Measurements from ENCODE around the gene BCL2L2.
"Not testable (repeated sequence)": the region's sequence is repeated elsewhere in the genome, so short reads cannot be mapped to it uniquely, and the experiment has no call there.

Gene BCL2L2, protein sequence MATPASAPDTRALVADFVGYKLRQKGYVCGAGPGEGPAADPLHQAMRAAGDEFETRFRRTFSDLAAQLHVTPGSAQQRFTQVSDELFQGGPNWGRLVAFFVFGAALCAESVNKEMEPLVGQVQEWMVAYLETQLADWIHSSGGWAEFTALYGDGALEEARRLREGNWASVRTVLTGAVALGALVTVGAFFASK

DNA sequence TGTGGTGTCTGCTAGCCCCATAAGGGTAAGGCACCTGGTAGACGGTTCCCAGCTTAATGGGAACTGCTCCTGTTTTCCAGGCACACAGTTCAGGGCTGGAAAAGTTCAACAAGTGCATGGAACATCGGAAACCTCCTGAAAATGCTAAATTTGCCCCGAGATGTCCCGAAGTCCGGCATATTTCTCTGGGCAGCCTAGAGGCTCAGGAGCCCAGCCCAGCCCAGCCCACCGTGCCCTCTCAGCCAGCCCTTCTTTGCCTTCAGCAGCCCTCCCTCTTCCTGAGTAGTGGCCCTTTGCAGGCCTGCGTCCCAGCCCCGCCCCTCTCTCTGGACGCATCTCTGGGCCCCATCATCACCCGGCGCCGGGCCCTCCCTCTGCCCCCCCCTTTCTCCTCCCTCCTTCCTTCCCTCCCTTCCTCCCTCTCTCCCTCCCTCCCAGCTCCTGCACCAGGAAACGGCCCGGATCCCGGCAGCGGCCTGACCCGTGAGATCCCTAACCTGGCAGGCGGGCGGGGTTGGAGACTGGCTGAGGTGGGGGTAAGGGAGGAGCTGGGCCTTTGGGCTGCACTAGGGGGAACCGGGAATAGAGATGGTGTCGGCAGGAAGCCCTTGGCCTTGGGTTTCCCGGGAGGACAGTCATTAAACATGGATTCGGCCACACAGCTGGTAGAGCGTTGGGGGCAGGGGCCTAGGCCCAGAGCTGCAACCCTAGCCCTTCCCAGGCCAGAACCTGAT, at the start of gene BCL2L2:
Gene BCL2L2, plus strand, starts transcription at position 422 of the 734 bp plus-strand sequence. CDS start 935 bp downstream, outside the sequence.
- DNase-seq, result no peak

DNA sequence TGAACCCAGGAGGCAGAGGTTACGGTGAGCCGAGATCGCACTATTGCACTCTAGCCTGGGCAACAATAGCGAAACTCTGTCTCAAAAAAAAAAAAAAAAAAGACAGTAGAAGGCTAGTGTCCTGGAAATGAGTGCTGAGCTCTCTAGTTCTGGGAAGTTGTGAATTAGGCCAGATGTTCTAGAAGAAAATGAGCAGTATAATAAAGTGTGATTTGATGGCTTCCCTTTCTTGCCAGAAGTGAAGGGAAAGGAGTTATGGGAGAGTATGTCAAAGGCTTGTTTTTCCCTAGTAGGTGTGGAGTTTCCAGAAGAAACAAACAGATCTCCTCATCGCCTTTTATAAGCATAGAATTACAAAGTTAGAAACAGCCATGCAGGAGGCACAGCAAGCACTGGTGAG, 48.4 kb upstream of the BCL2L2 start:
- no peak for DNase-seq

DNA sequence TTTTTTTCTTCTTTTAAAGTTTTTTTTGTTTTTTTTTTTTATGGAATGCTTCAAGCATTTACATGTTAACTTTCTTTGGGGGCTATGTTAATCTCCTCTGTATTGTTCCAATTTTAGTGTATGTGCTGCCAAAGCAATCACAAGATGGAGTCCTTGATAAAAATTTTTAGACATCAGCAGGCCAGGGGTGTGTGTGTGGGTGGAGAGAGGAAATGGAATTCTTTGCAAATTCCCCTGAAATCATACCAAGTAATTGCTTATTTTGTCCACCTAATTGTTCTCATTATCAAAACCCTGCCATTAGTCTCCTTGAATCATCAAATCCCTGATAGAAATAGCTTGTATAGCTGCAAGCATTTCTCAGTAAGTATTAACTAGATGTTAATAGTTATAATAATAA, 47.2 kb upstream of the BCL2L2 start:
- DNase-seq, result no peak

DNA sequence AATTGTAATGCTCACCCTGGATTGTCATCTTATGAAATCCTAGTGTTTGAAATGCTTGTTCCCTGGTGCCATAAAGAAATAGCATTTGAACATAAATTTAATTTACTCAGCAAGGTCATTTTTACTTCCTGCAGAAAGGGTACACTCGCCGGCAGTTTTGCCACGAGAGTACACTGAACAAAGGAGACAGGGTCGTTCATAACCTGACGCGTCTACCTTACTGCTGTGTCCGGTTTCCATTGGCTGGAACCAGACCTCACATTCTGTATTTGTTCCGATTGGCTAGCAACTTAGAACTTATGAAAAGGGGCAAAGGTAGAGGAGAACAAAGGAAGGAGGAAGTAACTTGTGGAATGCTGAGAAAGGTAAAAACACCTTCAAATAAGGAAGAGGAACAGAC, 45.8 kb upstream of the BCL2L2 start:
- not testable (repeated sequence) for DNase-seq

DNA sequence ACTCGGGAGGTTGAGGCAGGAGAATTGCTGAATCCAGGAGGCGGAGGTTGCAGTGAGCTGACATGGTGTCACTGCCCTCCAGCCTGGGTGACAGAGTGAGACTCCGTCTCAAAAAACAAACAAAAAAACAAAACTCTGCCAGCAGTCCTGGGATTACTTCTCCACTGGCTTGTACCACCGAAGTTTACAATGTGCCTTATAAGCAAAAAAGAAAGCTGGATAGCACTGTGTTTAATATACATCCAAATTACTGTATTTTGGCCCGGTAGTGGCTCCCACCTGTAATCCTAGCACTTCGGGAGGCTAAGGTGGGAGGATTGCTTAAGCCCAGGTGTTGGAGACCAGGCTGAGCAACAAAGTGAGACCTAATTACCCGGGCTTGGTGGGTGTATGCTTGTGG, 37.4 kb upstream of the BCL2L2 start:
- DNase-seq, result no peak

DNA sequence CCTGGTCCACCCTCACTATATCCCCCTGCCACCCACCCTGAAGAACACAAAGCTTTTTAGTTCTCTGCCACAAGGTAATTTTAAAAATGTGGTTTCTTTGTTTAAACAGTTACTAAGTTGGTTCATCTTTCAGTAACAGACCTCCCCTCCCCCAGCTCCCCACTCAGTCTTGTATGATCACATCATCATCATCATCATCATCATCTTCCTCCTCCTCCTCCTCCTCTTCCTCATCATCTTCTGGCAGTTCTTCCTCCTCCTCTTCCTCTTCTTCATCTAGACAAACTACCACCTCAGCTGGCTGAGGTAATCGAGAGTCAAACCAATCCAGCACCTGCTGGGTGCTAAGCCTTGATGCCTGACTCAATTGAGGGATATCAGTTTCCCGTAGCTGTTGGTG, 31.2 kb upstream of the BCL2L2 start:
- DNase-seq, result no peak

DNA sequence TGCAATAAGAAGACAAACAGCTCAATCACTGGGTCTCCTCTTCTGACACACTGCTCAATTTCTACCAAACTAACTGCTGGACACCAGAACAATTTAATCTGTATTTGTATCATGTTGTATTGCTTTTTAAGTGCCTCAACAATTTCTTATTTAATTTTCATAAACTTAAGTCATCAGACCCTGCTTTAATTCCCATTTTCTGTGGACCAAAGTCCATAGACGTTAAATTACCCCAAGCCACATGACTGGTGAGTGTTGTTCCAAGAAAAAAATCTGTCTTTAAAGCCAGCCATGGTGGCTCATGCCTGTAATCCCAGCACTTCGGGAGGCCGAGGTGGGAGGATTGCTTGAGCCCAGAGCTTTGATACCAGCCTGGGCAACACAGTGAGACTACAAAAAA, 29.4 kb upstream of the BCL2L2 start:
- DNase-seq, result no peak

DNA sequence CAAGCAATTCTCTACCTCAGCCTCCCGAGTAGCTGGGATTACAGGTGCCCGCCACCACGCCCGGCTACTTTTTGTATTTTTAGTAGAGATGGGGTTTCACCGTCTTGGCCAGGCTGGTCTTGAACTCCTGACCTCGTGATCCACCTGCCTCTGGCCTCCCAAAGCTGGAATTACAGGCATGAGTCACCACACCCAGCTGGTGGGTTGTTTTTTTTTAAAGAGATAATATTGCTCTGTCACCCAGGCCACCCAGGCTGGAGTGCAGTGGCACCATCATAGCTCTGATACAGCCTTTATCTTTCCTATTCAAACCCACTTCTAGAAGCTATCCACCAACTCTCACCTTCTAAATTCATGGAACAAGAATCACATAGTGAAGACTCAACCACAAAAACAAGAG, 28.7 kb upstream of the BCL2L2 start:
- not testable (repeated sequence) for DNase-seq

DNA sequence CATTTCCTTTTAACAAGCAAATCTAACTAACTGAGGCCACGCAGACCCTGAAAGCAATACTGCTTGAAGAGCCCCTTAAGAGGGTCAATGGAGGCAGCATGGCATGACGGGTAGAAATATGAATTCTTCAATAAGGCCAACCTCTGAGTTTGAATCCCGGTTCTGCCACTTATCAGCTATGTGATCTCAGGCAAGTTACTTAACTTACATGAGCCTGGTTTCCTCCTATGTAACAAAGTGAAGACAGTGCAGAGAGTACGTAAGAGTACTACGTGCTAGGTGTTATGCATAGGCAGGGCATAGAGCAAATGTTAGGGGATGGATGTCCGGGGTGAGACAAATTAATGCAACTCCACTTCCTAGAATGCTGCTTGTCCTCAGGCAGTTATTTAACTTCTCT, 25.4 kb upstream of the BCL2L2 start:
- DNase-seq, result no peak

DNA sequence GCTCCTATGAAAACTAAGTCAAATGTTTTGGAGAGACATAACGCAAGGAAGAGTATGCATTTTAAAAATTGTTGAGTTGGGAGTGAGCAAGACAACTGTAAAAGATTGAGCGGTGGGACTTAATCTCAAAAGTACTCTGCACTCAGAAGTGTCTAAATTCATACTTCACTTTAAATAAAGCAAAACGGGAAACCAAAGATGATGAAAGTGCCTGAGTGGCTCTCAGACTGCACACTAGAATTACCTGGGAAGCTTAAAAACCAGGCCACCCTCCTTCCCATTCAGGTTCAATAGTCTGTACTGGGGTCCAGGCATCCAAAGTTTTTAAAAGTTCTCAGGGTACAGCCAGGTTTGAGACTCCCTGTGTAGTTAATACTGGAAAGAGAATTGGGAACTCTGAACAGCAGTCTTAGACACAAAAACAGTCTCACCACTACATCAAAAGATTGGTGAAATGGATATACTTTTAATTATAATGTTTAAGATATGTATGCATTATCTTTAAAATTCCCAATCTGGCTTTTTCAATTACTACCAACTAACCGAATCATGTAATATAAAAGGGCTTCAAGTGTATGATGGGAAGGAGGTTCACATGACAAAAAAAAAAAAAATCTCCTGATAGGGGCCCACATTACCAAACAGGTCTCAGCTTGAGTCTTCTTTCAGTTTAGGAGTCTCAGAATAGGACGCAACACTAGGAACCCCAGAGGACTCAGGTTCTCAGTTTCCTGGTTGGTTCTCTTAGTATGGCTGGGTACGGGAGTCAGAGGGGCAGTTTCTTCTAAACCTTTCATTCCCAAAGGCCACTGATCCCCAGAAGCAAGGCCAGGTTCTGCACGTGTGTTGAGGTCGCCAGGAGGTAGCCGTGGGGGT, 21.7 kb upstream of the BCL2L2 start:
- no peak for DNase-seq

DNA sequence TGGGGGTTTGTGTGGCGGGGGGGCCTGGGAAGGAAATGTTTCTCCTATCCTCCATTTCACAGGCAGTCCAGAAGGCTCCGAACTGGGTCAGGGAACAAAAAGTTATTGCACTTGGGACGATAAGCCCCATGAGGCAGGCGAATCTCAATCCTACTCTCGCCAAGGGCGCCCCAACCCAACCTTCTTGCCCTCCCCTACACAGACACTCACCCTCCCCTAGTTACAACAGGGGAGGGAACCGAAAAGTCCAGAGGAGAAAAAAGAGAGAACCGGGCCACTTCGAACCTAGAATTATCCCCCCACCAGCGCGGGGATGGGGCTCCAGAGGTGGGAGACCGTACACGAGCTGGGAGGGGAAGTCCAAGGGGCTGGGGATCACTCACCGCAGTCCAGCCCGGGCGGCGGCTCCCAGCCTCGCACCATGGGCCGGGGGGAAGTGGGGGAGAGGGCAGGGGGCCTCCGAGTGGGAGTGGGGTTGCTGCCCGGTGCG, 21.1 kb upstream of the BCL2L2 start:
- no peak for DNase-seq

DNA sequence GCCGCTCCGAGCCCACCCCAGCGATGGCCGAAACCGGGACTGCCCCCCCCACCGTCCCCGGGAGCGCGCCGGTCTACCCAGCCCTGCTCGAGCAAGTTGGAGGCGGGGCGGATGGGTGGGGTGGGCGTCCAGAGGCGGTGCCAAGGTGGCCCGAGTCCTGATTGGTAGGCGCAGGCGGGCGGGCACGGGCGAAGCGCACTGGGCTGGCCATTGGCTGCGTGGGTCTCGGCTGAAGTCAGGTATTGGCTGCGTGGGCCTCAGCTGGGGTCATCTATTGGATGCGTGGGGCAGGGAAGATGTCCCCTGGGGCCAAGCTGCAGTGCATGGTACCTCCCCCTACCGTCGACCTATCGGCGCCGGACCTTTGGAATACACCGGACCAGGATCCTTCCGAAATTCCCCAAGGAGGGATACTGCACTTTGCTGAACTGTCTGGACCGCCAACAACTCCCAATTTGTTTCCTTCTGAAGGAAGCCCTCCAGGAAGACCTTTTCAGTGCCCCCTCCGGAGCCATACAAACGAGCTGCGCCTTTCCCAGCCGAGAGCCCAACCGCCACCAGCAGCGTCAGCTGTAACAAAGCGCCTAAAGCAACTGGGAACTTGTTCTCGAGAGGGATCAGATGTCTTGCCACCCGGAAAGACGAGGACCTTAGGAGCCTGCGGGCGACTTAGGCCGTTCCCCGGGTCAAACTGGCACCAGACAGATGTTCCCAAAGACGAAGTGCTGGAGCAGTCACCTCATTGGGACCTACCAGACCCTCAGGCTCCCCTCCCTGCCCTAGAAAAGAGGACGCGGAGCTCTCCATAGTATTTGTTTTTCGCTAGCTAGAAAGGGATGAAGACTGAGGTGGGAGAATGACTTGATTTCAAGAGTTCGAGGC, 20.4 kb upstream of the BCL2L2 start, which contains the start of gene HOMEZ:
Gene HOMEZ, minus strand, starts transcription at position 113 of the 882 bp plus-strand sequence. CDS start 180 bp downstream, outside the sequence.
- peak; percentile 99 for DNase-seq

DNA sequence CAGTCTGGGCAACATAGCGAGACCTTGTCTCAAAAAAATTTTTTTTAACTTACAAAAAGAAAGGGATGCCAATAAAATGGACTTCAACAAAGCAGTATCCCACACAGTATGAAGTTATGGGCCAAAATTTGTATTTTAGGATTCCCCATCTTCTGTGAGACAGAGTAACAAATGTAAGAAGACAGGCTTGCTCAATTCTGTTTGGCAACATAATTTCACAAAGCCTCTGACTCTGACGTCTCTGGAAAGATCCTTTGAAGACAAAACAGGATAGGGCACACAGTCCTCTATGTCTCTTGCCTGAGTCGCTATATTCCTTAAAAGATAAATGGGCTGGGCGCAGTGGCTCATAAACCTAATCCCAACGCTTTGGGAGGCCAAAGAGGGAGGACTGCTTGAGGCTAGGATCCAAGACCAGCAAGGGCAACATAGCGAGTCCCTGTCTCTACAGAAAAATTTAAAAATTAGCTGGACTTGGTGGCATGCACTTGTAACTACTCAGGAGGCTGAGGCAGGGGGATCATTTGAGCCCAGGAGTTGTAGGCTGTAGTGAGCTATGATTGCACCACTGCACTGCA, 19.6 kb upstream of the BCL2L2 start:
- no peak for DNase-seq

DNA sequence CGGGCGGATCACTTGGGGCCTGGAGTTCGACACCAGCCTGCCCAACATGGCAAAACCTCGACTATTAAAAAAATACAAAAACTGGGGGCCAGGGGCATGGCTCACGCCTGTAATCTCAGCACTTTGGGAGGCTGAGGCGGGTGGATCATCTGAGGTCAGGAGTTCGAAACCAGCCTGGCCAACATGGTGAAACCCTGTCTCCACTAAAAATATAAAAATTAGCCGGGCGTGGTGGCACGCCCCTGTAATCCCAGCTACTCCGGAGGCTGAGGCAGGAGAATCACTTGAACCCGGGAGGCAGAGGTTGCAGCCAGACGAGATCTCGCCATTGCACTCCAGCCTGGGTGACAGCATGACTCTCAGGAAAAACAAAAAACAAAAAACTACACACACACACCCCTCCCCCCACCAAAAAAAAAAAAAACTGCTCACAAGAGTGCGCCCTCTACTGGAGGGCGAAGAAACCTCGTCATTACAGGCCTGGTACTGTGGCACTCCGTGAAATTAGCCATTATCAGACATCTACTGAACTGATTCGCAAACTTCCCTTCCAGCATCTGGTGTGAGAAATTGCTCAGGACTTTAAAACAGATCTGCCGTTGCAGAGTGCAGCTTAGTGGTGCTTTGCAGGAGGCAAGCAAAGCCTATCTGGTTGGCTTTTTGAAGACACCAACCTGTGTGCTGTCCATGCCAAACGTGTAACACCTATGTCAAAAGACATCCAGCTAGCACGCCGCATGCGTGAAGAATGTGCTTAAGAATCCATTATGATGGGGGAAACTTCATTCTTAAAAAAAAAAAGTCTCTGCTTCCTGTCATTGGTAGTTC, 11.7 kb upstream of the BCL2L2 start:
- peak; percentile 60 for DNase-seq

DNA sequence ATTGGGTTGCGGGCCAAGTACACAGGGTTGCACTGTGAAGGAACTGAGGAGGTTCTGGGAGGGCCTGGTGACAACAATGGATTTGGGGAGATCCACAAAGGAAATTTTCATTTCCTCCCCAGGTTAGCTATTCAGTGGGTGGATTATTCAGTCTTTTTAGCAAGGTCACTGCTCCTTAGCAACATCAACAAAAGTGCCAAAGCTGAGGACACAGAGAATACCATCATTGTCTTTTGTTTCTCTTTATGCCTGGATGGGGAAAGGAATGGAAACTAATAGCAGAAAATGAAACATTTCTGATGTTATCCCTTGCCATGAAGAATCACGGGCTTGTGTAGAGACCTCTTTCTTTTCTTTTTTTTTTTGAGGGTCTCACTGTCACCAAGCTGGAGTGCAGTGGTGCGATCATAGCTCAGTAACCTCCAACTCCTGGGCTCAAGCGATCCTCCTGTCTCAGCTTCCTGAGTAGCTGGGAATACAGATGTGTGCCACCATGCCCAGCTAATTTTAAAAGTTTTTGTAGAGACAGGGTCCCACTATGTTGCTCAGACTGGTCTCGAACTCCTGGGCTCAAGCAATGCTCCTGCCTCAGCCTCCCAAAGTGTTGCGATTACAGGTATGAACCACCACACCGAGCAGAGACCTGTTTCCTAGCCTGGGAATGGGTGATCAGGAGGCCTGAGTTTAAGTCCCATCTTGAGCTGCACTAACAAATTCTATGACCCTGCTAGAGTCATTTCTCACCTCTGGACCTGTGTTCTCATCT, 10.4 kb upstream of the BCL2L2 start:
- no peak for DNase-seq

DNA sequence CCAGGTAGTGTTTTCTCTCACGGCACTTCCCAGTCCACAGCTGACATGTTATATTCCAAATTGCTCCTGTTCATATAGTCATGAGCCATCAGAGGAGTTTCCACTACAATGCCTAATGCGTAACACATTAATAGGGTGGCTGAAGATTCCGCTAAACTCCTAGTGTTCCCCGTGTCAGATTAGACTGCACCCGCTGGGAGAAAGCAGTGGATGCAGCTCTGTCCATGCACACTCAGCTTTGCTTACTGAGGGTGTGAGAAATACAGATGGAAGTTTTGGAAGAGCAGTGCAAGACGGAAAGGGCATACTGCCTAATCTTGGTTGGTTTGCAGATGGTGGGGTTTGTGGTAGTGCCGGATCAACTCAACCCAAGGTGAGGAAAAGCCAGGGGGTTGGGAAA, 9.5 kb upstream of the BCL2L2 start:
- no peak for DNase-seq

DNA sequence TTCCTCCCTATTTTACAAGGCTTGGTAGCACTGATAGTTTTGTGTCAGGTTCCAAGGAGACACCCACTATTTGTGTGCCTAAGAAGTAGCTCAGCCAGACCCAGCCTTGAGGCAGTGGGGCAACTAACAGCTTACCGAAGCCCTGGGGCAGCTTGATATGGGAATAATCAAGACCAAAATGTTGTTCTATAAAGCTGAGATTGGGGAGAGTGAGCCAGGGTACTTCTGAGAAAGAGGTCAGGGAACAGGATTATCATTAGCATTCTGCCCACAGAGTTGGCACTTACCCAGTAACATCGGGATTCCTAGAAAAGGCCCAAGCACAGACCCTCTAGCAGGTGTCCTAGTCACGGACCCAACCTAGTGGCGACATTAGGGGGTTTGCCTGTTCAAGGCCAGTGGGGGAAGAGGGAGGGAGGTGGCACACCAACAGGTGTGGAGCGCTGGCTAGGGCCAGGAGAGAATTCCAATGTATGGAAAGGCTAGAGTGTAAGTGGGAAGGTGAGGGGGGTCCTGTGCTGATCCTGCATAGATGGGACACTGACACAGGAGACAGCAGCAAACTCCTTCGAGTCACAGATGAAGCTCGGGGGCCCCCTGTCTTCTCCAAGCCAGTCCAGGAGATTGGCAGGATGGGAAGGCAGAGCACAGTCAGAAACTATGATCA, 8.9 kb upstream of the BCL2L2 start:
- DNase-seq, result no peak

DNA sequence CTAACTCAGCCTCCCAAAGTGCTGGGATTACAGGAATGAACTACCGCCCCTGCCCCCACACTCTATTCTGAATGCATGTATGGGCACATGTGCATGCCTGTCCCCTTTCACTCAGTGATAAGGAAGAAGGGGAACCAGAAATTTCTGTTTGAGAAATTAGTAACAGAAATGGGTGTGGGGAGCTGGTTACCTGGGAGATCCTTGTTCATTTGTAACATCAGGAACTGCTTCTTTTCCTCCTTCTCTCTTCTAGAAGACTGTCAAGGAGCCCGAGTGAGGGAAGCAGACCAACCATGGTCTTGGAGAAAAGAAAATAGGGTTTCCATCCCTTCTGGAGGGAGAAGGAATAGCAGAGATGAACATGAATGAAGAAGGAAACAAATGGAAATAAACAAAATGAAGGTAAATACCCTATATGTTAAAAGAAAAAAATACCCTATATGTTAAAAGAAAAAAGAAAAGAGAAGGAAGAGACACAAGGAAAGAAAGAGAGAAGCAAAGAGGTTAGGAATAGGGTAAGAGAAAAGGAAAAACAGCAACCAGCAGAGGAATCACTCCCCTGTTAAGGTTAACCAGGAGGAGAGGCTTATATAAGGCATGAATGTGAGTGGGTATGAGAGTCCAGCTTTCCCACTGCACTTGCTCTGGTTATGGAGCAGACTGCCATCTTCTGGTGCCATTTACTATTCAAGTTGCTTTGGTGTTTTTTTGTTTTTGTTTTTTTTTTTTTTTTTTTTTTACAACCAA, 7.2 kb upstream of the BCL2L2 start:
- DNase-seq, result no peak

All from activated naive CD4-positive, alpha-beta T cell treated with anti-CD3 and anti-CD28 coated beads, Interleukin-2, amount 50 U/mL, for 16 hours (primary cell).